ENCODE results near the gene PPARD.

The PPARD gene

GRCh38 chr6:35448191-35448590, 105.8 kb downstream of the PPARD start:
- DNase-seq: no peak

GRCh38 chr6:35449287-35449881, 107.0 kb downstream of the PPARD start:
- DNase-seq: peak; percentile 20 to 38

GRCh38 chr6:35451354-35452182, 109.2 kb downstream of the PPARD start:
- peak in 1 of 2 experiments; percentile 6 for DNase-seq

DNA sequence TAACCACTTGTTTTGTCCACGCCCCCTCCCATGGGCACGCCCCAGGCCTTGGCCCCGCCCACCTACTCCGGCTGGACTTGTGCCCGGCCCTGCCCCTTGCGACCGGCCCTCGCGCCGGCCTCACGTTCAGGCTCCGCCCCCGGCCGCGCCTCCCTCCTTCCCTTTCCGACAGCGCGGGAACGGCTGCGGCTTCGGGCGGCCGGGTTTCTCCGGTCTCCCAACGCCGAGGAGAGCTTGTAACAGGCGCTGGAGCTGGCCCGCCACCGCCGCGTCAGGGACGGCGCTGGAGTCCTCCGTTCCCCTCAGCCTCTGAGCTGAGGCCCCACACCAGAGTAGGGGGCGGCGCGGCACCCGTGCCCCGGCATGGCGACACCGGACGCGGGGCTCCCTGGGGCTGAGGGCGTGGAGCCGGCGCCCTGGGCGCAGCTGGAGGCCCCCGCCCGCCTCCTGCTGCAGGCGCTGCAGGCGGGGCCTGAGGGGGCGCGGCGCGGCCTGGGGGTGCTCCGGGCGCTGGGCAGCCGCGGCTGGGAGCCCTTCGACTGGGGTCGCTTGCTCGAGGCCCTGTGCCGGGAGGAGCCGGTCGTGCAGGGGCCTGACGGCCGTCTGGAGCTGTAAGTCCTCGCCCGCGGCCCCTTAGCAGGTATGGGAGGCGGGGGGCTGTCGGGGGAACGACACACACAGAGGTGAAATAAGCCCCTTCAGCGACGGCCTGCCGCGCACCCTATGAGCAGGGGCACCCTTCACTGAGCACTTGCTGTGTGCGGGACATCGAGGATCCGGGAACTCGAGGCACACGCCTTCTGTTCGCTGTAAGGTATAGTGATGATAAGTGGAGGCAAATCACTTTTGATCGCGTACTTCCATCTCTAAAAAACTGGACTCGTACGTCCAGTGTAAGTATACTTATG, 110.1 kb downstream of the PPARD start, which contains the start of gene FANCE:
FANCE (plus strand) TSS at position 156 of the 908 bp plus-strand sequence; CDS start at position 364, 208 bp downstream.
- DNase-seq: peak; percentile 99

GRCh38 chr6:35453236-35453635, 110.9 kb downstream of the PPARD start:
- DNase-seq: no peak

GRCh38 chr6:35454391-35455110, 112.2 kb downstream of the PPARD start:
- no peak for DNase-seq

DNA sequence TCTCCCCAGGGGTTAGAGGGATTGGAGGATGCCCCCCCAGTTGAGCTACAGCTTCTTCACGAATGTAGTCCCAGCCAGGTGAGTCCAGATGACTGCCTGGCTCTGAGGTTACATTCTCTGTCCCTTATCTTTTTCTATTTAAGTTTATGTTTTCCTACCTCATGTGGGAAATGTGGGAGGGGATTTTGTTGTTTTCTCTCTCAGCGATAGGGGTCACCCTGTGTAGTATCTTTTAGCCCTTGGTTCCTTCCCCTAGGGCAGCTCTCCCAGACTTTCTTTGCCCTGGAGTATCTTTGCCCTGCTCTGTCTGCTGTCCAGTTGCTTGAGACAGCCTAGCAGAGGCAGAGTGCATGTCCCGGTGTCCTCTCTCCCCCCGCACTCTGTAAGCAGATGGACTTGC, 115.5 kb downstream of the PPARD start:
- DNase-seq: no peak

- no peak for DNase-seq
These were observed 118.9 kb downstream of the PPARD start for GRCh38 chr6:35461270-35461669.

DNA sequence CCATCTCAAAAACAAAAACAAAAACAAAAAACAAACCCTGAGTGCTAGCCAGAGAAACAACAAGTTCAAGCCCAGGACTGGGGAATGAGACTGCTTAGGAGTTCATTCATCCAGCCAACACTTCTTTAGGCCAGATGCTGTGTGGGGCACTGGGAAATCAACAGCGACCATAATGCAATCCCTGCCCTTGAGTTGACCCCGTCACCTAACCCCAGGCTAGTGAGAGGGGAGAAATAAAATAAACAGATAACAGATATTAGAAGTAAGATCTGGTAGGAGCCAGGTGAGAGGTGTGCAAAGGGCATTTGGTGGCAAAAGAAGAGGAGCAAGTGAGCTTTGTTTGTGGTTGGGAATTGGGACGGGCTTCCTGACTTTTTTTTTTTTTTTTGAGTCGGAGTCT, 120.9 kb downstream of the PPARD start:
- no peak for DNase-seq

DNA sequence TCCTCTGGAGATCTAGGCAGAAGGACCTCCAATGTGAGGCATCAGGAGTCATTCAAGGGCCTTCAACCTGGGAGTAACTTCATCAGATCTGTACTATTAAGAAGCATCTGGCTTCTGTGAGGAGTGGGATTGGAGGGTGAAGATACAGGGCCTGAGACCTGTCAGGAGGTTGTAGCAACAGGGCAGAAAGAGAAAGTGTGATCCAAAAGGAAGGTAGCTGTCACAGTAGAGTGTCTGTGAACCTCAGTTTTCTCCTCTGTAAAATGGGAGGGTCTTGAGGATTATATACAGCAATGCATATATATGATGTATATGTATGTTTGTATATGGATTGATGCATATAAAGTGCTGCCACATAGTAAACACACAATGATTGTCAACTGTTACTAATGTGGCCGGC, 123.3 kb downstream of the PPARD start:
- no peak for DNase-seq

GRCh38 chr6:35468181-35468979, 126.0 kb downstream of the PPARD start, which contains the start of gene RPL10A:
Gene RPL10A, plus strand, starts transcription at chr6:35468401. Its CDS starts 34 bp downstream, at chr6:35468435.
- DNase-seq: peak; percentile 95 to 96

GRCh38 chr6:35468980-35469750, 126.8 kb downstream of the PPARD start:
- DNase-seq: peak in 1 of 2 experiments; percentile 44

DNA sequence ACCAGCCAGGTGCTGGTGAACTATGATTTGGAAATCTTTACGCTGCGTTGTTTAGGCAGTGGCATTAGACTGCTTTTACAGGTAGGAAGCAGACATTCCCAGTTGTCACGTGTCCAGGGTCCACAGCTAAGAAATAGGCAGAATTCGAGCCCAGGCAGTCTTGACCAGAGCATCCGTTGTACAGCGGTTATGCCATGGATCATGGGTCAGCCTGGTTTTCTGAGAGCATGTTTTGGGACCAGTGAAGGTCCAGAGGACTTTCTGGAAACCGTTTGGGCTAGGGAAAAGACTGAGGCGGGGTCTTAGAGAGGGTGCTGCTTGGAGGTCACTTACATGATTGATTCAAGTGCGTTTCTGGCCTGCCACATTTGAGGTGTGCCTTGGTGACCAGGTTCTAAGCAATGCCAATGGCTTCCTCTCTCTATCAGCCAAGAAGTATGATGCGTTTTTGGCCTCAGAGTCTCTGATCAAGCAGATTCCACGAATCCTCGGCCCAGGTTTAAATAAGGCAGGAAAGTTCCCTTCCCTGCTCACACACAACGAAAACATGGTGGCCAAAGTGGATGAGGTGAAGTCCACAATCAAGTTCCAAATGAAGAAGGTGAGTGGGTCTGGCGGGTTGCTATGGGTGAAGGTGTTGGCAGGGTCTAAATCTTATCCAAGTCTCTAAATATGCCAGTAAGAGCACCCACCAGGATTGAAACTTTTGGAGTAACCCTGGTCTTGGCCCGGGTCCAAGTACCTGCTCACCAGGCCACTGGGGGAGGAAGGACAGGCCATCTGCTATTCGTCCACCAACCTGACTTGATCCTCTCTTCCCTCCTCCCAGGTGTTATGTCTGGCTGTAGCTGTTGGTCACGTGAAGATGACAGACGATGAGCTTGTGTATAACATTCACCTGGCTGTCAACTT, 127.6 kb downstream of the PPARD start:
- peak in 1 of 2 experiments; percentile 40 for DNase-seq

GRCh38 chr6:35470663-35471120, 128.3 kb downstream of the PPARD start:
- DNase-seq: no peak

GRCh38 chr6:35471836-35472345, 129.5 kb downstream of the PPARD start:
- peak in 1 of 2 experiments; percentile 13 for DNase-seq

- DNase-seq: peak; percentile 32 to 34
These were observed 130.9 kb downstream of the PPARD start for GRCh38 chr6:35473075-35473849.

DNA sequence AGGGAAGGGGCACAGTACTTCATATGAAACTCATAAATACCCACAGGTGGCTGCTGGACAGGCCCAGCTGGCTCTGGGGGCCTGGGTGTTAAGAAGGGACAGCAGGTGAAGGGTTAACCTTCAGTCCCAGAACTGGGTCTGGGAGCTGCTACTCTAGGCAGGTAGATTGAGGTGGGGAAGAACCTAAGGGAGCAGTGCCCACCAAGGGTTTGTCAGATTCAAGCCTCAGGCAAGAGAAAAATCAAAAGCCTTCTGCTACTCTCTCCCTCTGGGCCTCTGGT, 131.4 kb downstream of the PPARD start:
- no peak for DNase-seq

GRCh38 chr6:35474131-35474941, 132.0 kb downstream of the PPARD start:
- DNase-seq: peak in 1 of 2 experiments; percentile 38

Data from activated CD4-positive, alpha-beta T cell treated with anti-CD3 and anti-CD28 coated beads, Interleukin-2, amount 50 U/mL, for 48 hours (primary cell).